Stimulated activated naive CD8-positive, alpha-beta T cell treated with anti-CD3 and anti-CD28 coated beads, Interleukin-15, amount 100 ng/mL, for 72 hours (primary cell): Measurements from ENCODE around the gene OLFM1.

Experiments used
- ATAC-seq: fragments of 150-1000 bp; cut with Tn5 transposase; 2 replicates; pipeline ENCODE4 v1.10.0; 2021; ENCODE audit warnings: mild to moderate bottlenecking, moderate library complexity
- DNase-seq, 2 donors: peaks; one replicate each; pipeline ENCODE4 v3.0.0; 2021 to 2022
- H3K27ac Mint-ChIP-seq, 2 donors: one replicate each; pipeline ENCODE4 v1.8.0; 2022; ENCODE audit warnings: mild to moderate bottlenecking in 2 of 2, mixed read lengths in 2 of 2, moderate library complexity in 2 of 2
- H3K27me3 Mint-ChIP-seq: one replicate; pipeline ENCODE4 v1.8.0; 2022; ENCODE audit warnings: mixed read lengths
- H3K4me1 Mint-ChIP-seq: one replicate; pipeline ENCODE4 v1.8.0; 2022; ENCODE audit warnings: mild to moderate bottlenecking, mixed read lengths
- H3K4me3 Mint-ChIP-seq, 2 donors: one replicate each; pipeline ENCODE4 v1.8.0; 2022; ENCODE audit warnings: mild to moderate bottlenecking in 2 of 2, mixed read lengths in 2 of 2, moderate library complexity in 1 of 2
- H3K9me3 Mint-ChIP-seq, 2 donors: one replicate each; pipeline ENCODE4 v1.8.0; 2022; ENCODE audit warnings: mixed read lengths in 2 of 2

OLFM1 gene

DNA sequence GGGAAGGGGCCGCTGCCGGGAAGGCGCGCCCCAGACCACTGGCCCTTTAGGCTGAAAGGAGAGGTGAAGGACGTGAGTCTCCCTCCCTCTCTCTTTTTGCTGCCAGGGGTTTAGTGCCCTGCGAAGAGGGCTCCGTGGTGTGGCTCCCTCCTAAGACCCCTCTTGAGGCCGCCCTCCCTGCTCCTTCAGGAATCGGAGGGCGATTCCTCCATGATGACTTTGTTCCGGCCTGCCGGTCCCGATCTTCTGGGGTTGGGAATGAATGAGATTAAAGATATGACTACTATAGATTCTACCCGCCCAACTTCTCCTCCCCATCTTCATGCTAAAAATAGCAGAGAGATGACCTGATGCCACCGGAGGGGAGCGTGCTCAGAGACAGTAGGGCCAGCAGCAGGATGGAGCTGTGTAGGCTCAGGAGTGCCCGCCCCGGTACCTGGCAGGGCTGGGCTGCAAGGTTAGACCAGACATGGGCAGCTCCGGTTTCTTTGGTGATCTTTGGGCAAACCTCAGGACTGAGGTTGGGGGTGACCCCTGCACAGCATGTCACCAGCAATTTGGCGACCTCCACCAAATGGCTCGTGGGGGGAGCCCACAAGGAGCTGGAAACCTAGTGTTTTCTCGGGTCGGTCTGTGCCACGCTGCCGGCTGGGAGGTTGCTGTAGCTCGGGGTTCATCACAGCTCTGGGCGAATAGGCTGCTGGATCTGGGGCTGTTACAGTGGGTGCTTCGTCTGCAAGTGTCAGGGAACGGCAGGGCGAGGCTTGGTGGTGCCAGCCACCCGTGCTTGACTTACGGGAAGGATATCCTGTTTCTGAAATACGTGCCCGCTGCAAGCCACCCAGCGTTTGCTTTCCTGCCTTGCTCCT lies 1.7 kb downstream of the OLFM1 start:
- peaks cover 53% of the 10 kb centered on the region for H3K27me3 Mint-ChIP-seq
- no peak overlapping the region for H3K27ac Mint-ChIP-seq
- no peak overlapping the region for H3K4me3 Mint-ChIP-seq
- H3K4me1 Mint-ChIP-seq = peaks cover 7% of the 10 kb centered on the region
- no peak for DNase-seq
- H3K9me3 Mint-ChIP-seq = peaks cover 7 to 8% of the 10 kb centered on the region in 2 donors
- no peak for ATAC-seq

GRCh38 chr9:135090081-135090480 lies 2.6 kb downstream of the OLFM1 start:
- Mint-ChIP-seq H3K27ac (no peak overlapping the region), H3K9me3 (peaks cover 7 to 8% of the 10 kb centered on the region in 2 donors), H3K4me1 (peaks cover 7% of the 10 kb centered on the region), H3K27me3 (peaks cover 54% of the 10 kb centered on the region), H3K4me3 (no peak overlapping the region)
- ATAC-seq (no peak), DNase-seq (no peak)

DNA sequence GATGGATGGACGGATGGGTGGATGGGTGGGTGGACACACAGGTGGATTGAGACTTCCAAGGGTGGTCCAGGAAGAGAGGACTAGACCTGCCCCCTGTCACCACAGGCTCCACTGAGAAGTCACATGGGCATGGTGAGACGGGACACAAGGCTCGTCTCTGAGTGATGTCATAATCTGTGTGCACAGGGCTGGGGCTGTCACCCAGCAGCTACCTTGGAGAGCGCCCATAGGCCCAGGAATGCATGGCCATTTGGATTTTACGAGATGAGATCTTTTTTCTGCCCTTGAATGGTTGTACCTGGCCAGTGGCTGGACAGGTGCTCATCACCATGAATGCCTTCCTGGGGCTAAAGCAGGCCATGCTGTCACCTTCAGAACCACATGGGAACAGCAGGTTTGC lies 3.1 kb downstream of the OLFM1 start:
- H3K27me3 Mint-ChIP-seq = peaks cover 56% of the 10 kb centered on the region
- H3K9me3 Mint-ChIP-seq = peaks cover 7 to 8% of the 10 kb centered on the region in 2 donors
- no peak for ATAC-seq
- peaks cover 7% of the 10 kb centered on the region for H3K4me1 Mint-ChIP-seq
- no peak overlapping the region for H3K27ac Mint-ChIP-seq
- H3K4me3 Mint-ChIP-seq = no peak overlapping the region
- no peak for DNase-seq

GRCh38 chr9:135091545-135091944 lies 4.1 kb downstream of the OLFM1 start:
- Mint-ChIP-seq H3K4me1 (no peaks in the 10 kb centered on the region), H3K9me3 (peaks cover 7 to 8% of the 10 kb centered on the region in 2 donors), H3K27ac (no peak overlapping the region), H3K4me3 (no peak overlapping the region), H3K27me3 (peaks cover 48% of the 10 kb centered on the region)
- DNase-seq = no peak
- ATAC-seq = no peak

GRCh38 chr9:135093111-135093510 lies 5.6 kb downstream of the OLFM1 start:
- H3K27me3 Mint-ChIP-seq = peaks cover 42% of the 10 kb centered on the region
- no peak overlapping the region for H3K27ac Mint-ChIP-seq
- no peak for DNase-seq
- H3K9me3 Mint-ChIP-seq = peaks cover 7 to 8% of the 10 kb centered on the region in 2 donors
- no peaks in the 10 kb centered on the region for H3K4me1 Mint-ChIP-seq
- no peak for ATAC-seq
- H3K4me3 Mint-ChIP-seq = no peak overlapping the region

- H3K9me3 Mint-ChIP-seq = peaks cover 7 to 8% of the 10 kb centered on the region in 2 donors
- ATAC-seq = no peak
- no peaks in the 10 kb centered on the region for H3K4me1 Mint-ChIP-seq
- H3K4me3 Mint-ChIP-seq = no peak overlapping the region
- DNase-seq = no peak
- H3K27me3 Mint-ChIP-seq = peaks cover 47% of the 10 kb centered on the region
- H3K27ac Mint-ChIP-seq = no peak overlapping the region
Measured at GRCh38 chr9:135093911-135094584, 6.6 kb downstream of the OLFM1 start.

- DNase-seq (no peak), ATAC-seq (no peak)
- H3K9me3 Mint-ChIP-seq = peaks cover 7 to 8% of the 10 kb centered on the region in 2 donors
- peaks cover 55% of the 10 kb centered on the region for H3K27me3 Mint-ChIP-seq
- H3K27ac Mint-ChIP-seq = no peak overlapping the region
- H3K4me3 Mint-ChIP-seq = no peak overlapping the region
- H3K4me1 Mint-ChIP-seq = no peaks in the 10 kb centered on the region
Measured at GRCh38 chr9:135095470-135096407, 8.3 kb downstream of the OLFM1 start.

DNA sequence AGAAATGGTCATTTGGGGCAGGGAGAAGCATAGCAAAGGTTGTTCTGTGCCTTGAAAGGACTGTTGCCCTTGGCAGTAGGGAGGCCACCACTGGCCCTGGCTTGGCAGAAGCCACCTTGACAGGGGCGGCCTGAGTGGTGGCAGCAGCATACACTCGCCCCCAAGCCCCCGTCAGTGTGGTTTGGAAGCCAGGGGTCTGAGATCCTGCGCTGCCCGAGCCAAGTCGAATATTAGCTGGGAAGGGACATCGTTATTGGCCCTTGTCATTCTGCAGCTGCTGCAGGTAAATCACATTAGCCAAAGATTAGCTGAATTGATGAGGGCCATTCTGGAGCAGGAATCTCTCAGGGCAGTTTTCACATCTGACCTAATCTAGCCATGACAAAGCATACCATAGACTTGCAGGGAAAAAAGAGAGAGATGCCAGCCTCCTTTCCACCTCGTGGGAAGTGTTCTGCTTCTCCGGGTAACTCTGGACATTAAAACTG lies 9.0 kb downstream of the OLFM1 start:
- peaks cover 62% of the 10 kb centered on the region for H3K27me3 Mint-ChIP-seq
- no peak overlapping the region for H3K27ac Mint-ChIP-seq
- H3K9me3 Mint-ChIP-seq = peaks cover 4 to 5% of the 10 kb centered on the region in 2 donors
- H3K4me1 Mint-ChIP-seq = no peaks in the 10 kb centered on the region
- DNase-seq (no peak), ATAC-seq (no peak)
- no peak overlapping the region for H3K4me3 Mint-ChIP-seq

- DNase-seq (no peak), ATAC-seq (no peak)
- Mint-ChIP-seq H3K27me3 (peaks cover 69% of the 10 kb centered on the region), H3K4me3 (no peak overlapping the region), H3K27ac (no peak overlapping the region), H3K9me3 (no peaks in the 10 kb centered on the region), H3K4me1 (no peaks in the 10 kb centered on the region)
Measured at GRCh38 chr9:135098400-135099105, 11.1 kb downstream of the OLFM1 start.

GRCh38 chr9:135099574-135099973 lies 12.1 kb downstream of the OLFM1 start:
- DNase-seq = no peak
- ATAC-seq = no peak
- Mint-ChIP-seq H3K4me1 (no peaks in the 10 kb centered on the region), H3K4me3 (no peak overlapping the region), H3K27me3 (peaks cover 71% of the 10 kb centered on the region), H3K9me3 (no peaks in the 10 kb centered on the region), H3K27ac (peak overlapping the region in 1 of 2 donors; percentile 35)

- H3K9me3 Mint-ChIP-seq = no peaks in the 10 kb centered on the region
- H3K27me3 Mint-ChIP-seq = peaks cover 73% of the 10 kb centered on the region
- H3K4me3 Mint-ChIP-seq = no peak overlapping the region
- no peak for DNase-seq
- no peak for ATAC-seq
- no peaks in the 10 kb centered on the region for H3K4me1 Mint-ChIP-seq
- no peak overlapping the region for H3K27ac Mint-ChIP-seq
Measured at GRCh38 chr9:135100241-135100681, 12.8 kb downstream of the OLFM1 start.

DNA sequence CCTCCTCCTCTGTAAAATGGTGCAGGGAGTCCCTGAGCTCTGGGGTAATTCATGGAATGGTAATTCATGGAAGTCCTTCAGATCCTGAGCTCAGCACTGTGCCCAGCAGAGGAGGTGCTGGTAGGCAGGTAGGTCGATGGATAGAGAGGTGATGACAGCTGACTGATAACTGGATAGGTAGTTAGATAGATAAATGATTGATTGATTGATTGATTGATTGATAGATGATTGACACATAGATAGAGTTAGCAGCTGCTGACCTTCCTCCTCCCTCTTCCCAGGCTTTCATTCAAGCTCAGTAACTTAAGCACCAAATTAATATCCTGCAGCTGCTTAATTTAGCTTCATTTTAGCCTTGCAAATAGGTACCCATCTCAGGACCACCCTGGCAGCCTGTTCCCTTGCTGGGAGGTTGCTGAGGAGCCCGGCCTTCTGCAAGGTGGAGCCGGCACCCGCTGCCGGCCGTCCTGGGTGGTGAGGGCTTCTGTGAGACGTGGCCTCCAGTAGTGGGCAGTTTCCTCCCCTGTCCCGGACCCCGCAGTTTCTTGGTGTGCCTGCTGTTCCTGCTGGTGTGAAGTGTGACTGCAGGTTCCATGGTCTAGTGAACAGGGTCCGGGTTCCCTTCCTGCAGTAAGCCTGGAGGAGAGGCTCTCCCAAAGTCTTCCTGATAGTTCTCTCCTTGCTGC lies 13.4 kb downstream of the OLFM1 start:
- Mint-ChIP-seq H3K4me3 (no peak overlapping the region), H3K9me3 (no peaks in the 10 kb centered on the region), H3K27ac (no peak overlapping the region), H3K4me1 (no peaks in the 10 kb centered on the region), H3K27me3 (peaks cover 71% of the 10 kb centered on the region)
- ATAC-seq (no peak), DNase-seq (no peak)

- no peaks in the 10 kb centered on the region for H3K4me1 Mint-ChIP-seq
- peaks cover 77% of the 10 kb centered on the region for H3K27me3 Mint-ChIP-seq
- no peaks in the 10 kb centered on the region for H3K9me3 Mint-ChIP-seq
- H3K4me3 Mint-ChIP-seq = no peak overlapping the region
- no peak overlapping the region for H3K27ac Mint-ChIP-seq
- ATAC-seq (no peak), DNase-seq (no peak)
Measured at GRCh38 chr9:135101486-135101885, 14.0 kb downstream of the OLFM1 start.

GRCh38 chr9:135101926-135102325 lies 14.5 kb downstream of the OLFM1 start:
- Mint-ChIP-seq H3K27me3 (peaks cover 80% of the 10 kb centered on the region), H3K9me3 (no peaks in the 10 kb centered on the region)

More at GRCh38 chr9:135101926-135102325, 14.5 kb downstream of the OLFM1 start:
- DNase-seq = no peak
- Mint-ChIP-seq H3K27ac (no peak overlapping the region), H3K4me3 (no peak overlapping the region), H3K4me1 (no peaks in the 10 kb centered on the region)
- ATAC-seq = no peak
